GM21526 (cell line): ENCODE data around the gene MYLK4.

Experiments
- ATAC-seq: cut with Tn5 transposase; IDR thresholded peaks from one replicate; pipeline ENCODE4 v1.9.1; 2021; ENCODE audit warnings: moderate library complexity; ENCODE audit not compliant: unreplicated experiment, low FRiP score

The MYLK4 gene

DNA sequence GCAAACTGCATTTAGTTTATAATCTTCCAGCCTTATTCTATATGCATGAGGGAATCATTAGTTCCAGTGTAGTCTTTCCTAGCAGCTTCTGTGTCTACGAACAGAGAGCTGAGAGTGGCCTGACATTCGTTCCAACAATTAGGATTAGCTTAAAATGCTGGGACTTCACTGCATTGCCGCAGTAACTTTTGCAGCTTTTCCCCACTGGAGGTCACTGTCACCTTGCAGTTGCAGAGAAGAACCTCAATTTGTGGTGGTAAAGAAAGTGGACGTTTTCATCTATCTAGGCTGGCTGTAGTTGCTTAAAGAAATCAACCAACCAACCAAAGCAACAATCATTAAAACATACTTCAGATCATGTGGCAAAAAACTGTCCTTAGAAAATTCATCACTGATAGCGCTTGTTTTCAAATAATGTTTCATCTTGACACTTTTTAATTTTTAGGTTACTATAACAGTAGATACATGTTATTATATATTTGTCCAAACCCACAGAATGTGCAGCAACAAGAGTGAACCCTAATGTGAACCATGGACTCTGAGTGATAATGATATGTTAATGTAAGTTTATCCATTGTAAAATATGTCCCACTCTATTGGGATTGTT, 12.2 kb downstream of the MYLK4 start:
- ATAC-seq = no peak

DNA sequence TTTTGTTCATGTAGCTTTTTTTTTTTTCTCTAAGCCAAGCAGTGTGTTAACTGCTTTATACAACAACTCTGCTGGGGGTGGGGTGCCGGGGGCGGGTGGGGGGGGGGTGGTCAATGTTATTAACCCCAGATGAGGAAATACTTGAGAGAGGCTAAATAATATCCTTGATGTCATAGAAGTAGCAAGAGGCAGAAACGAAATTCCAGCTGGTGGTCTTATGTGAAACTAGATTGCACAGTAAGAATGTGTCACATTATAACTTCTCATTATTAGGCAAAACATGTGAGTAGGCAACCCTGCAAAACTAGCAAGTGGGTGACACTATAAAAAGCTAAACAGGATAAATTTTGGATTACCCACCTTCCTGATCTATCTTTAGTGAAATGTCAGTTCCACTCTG, 12.8 kb downstream of the MYLK4 start:
- no peak for ATAC-seq

GRCh38 chr6:2734488-2735166, 16.1 kb downstream of the MYLK4 start:
- no peak for ATAC-seq

DNA sequence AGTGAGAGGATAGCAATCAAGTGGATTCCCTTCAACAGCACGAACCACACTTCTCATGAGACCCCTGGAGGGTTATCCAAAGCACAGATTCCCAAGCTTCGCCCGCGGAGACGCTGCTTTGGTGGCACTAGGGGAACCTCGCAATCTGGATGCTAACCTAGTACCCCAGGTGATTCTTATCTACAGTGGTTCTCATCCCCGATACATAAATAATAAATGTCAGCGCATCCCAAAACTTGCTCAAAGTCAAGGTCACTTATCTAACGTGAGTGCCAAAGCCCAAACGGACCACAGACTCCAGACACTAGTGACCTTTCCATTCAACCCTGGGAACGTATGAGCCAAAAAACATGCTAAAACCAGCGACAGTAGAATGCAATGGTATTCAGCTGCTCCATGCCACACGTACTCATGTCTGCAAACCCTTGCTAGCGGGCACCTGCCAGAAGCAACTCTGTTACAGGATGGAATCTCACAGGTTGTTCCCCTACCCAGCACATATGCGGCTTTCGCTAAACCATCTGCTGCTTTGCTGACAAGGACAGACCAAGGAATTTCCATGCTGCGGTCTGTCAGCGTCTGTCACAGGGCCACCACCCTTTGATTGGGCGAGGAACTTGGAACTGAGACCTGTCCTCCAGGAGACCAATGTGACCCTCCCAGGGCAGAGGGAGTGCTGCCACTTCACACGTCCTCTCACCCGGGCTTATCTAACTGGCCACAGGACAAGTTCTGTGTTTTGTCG, 16.8 kb downstream of the MYLK4 start:
- ATAC-seq = no peak

DNA sequence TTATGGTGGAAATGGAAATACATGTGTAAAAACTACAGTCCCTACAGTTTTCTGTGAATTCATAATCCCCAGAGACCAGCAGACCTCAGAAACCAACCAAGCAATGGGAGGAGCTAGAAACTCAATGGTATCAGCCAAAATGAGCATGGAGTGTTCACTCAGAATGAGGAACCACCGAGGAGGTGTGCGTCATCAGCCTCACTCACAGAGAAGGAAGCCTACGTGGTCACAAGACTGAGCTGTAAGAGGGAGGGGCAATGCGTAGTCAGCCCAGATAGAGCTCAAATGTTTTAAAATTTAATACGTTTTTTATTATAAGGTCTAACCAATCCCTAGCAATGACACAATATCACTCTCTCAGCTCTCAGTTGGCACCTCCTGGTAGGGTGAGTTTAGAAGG, 17.4 kb downstream of the MYLK4 start:
- ATAC-seq = peak; percentile 94

GRCh38 chr6:2732503-2733089, 18.1 kb downstream of the MYLK4 start:
- no peak for ATAC-seq

GRCh38 chr6:2731281-2731909, 19.3 kb downstream of the MYLK4 start:
- no peak for ATAC-seq

DNA sequence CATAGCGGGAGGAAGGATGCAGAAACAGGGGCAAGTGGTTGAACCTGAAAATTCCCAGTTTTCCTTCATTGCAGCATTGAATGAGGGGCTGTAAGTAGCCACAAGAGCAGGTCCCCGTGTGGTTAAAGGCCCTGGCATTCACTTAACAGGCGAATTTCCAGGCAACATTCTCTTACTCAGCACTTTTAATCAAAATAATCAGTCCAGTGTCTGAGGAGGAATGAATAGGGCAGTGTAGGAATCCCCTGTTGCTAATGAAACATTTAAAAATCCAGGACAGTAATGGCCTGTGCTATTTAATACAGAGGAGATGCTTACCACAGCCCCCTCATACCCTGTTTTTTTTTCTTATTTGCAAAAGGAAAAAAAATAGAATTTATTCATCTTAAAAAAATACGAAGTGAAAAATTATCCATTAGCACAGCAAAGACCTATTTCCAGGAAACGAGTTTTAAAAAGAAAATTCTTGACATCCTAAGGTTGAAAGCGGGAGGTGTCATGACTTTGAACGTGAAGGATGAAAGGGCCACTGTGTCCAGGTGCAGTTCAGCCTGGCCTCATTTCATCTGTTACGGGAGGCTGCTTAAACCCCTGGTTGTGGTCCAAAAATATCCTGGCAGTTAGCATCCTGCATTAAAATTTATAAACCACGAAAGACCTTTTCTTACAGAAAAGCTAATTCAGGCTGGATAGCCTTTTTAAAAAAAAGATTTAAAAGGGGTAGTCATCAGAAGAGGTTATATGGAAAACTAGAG, 20.2 kb downstream of the MYLK4 start:
- no peak for ATAC-seq

DNA sequence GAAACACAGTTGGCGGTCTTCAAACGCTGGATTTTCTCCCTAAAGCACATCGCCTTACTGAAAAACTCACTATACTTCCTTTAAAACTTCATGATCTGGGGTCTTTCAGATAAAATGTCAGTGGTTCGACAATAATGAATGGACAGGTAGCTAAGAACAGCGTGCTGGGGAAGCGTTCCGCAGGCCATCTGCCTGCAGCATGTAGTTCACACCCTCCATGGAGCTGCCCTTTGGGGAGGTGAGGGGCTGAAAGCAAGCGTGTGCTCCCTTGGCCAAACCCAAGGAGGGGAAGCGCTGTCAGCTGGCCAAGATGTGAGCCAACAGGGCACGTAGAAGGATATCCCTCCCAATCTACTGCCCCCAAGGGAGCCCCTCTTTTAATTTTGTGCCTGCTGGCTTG, 20.8 kb downstream of the MYLK4 start:
- no peak for ATAC-seq

GRCh38 chr6:2725999-2726567, 24.6 kb downstream of the MYLK4 start:
- peak; percentile 68 for ATAC-seq

DNA sequence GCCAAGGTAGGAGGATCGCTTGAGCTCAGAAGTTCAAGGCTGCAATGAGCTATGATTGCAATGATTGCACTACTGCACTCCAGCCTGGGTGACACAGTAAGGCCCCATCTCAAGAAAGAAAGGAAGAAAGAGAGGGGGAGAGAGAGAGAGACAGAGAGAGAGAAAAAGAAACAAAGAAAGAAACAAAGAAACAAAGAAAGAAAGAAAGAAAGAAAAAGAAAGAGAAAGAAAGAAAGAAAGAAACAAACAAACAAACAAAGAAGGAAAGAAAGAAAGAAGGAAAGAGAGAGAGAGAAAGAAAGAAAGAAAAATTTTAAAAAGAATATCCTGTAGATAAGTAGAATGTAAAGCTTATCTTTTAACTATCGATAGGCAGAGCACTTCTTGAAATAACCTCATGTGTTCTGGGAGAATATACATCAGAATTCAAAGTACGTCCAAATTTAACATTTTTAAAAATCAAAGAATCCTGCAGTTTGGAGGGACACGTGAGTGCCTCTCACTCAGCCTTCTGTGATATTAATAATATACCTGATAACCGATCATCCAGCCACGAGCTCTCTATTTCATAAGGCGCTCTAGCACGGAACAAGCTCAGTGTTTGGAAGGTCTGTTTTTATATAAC, 25.2 kb downstream of the MYLK4 start:
- ATAC-seq = no peak

GRCh38 chr6:2721219-2721618, 29.5 kb downstream of the MYLK4 start:
- no peak for ATAC-seq

GRCh38 chr6:2719093-2719455, 31.6 kb downstream of the MYLK4 start:
- ATAC-seq = no peak

GRCh38 chr6:2718334-2719092, 32.2 kb downstream of the MYLK4 start:
- ATAC-seq = no peak

DNA sequence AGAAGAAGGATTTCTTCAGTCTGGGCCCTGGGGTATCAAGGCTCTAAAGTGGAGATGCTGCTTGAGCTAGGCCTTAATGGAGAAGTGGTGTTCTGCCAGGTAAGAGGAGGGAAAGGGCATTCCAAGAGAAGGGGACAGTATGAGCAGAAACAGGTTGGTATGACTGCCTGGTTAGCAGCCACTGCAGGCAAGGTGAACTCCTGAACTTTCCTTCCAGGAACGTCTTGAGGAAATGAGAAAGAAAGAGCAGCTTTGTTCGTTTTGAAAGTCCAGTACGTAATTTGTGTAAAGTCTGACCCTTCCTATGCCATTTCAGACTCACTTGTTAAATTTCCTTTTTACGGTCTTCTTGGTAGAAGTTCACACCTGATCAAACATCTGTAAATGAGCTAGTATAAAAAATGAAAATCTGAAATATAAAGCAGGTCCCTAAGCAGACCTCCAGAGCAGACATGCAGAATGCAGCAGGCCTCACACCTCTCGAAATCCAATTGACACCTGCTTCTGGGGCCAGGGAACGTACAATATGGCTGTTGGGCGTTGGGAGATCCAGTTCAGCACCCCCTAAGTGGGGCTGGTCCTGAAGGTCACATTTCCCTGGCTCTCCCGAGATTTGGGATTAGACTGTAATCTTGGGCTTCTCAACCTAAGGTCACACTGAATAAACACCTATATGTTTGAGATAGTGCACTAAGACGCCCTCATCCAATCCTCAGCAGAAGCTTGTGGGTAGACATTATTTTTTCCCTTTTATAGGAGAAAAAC, 33.6 kb downstream of the MYLK4 start:
- ATAC-seq = no peak

DNA sequence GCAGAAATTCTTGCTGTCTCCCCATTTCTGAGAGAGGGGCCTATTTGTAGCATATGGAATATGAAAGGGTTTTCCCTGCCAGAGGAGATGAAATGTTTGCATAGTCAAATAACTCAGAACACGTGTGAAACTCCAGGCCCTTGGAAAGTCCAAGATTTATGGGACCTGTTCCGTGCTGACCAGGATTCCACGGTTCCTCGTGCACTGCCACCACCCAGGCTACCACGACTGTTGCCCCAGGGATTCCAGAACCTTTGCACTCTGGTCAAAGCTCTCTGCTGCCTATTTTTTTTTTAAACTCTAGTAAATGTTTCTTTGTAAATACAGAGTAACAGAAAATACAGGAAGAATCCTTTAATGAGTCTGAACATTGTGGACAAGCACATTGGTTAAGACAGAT, 35.0 kb downstream of the MYLK4 start:
- no peak for ATAC-seq

DNA sequence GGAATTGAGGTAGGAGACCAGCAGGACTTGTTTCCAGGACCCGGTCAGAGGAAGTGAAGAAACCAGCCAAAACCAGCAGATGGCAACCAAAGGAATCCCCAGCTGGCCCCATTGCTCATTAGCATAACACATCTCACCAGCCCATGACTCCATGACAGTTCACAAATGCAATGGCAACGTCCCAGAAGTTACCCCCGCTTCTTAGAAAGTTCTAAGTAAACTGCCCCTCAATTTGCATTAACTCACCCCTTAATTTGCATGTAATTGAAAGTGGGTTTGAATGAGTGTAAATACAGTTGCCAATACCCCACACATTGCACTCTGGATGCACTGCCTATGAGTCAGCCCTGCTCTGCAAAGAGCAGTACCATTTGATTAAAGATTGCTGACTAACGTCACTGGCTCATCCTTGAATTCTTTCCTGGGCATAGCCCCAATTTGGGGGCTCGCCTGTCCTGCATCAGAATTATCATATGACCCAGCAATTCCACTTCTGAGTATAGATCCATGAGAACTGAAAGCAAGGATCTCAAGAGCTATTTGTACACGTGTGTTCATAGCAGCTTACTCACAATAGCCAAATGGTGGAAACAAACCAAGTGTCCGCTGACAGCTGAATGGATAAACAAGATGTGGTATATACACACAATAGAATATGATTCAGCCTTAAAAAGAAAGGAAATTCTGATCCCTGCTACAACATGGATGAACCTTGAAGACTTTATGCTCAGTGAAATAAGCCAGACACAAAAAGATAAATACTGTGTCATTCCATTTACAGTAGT, 36.4 kb downstream of the MYLK4 start:
- no peak for ATAC-seq
